HG03469 (cell line): Measurements from ENCODE around the gene CRK.
A peak's percentile ranks its signal among the peaks of the same experiment; 100 is the strongest.

Experiments
- ATAC-seq: cut with Tn5 transposase; IDR thresholded peaks from one replicate; pipeline ENCODE4 v1.9.1; 2021; ENCODE audit warnings: mild to moderate bottlenecking, moderate library complexity, moderate number of reproducible peaks; ENCODE audit not compliant: unreplicated experiment

CRK gene

GRCh38 chr17:1455797-1456599 lies at the start of gene CRK:
Gene CRK, minus strand, starts transcription at chr17:1456232. Its CDS starts 115 bp downstream, at chr17:1456117.
- ATAC-seq = peak; percentile 68

GRCh38 chr17:1505586-1505985 lies 49.6 kb upstream of the CRK start:
- ATAC-seq = no peak

GRCh38 chr17:1504866-1505265 lies 48.8 kb upstream of the CRK start:
- no peak for ATAC-seq

GRCh38 chr17:1503699-1504098 lies 47.7 kb upstream of the CRK start:
- no peak for ATAC-seq

GRCh38 chr17:1498869-1499268 lies 42.8 kb upstream of the CRK start:
- ATAC-seq = no peak

- ATAC-seq = no peak
Observed at GRCh38 chr17:1498233-1498632, 42.2 kb upstream of the CRK start.

- ATAC-seq = no peak
Observed at GRCh38 chr17:1497831-1498230, 41.8 kb upstream of the CRK start.

GRCh38 chr17:1496869-1497268 lies 40.8 kb upstream of the CRK start:
- ATAC-seq = no peak

- ATAC-seq = no peak
Observed at GRCh38 chr17:1495265-1495989, 39.4 kb upstream of the CRK start.

GRCh38 chr17:1494736-1495253 lies 38.8 kb upstream of the CRK start:
- ATAC-seq = no peak

- no peak for ATAC-seq
Observed at GRCh38 chr17:1494203-1494602, 38.2 kb upstream of the CRK start.

- no peak for ATAC-seq
Observed at GRCh38 chr17:1493291-1493980, 37.4 kb upstream of the CRK start.

GRCh38 chr17:1492249-1493206 lies 36.5 kb upstream of the CRK start, which contains the start of gene MYO1C:
Gene MYO1C, minus strand, starts transcription at chr17:1492686. Its CDS starts 199 bp downstream, at chr17:1492487.
- ATAC-seq = no peak

- no peak for ATAC-seq
Observed at GRCh38 chr17:1491443-1492248, 35.6 kb upstream of the CRK start.

- no peak for ATAC-seq
Observed at GRCh38 chr17:1490643-1491442, 34.8 kb upstream of the CRK start.

GRCh38 chr17:1488826-1489270 lies 32.8 kb upstream of the CRK start:
- no peak for ATAC-seq

GRCh38 chr17:1487939-1488825 lies 32.1 kb upstream of the CRK start:
- no peak for ATAC-seq
